Erythroblast (primary cell): ENCODE data around the gene DCUN1D3.

Source experiments
- GATA1 ChIP-seq: IDR thresholded peaks from 2 replicates; pipeline ENCODE4 v1.6.1; 2011; ENCODE audit warnings: low read depth, mild to moderate bottlenecking, control low read depth, low read length, moderate library complexity
- POLR2A ChIP-seq: IDR thresholded peaks from 2 replicates; pipeline ENCODE4 v1.6.1; 2011; ENCODE audit warnings: mild to moderate bottlenecking, low read length

GRCh38 chr16:20879175-20880040, 20.8 kb downstream of the DCUN1D3 start:
- TF ChIP-seq POLR2A (no peak), GATA1 (no peak)
